Endodermal cell (in vitro differentiated cells): ENCODE results near the gene PRKCA. TPM values are rescaled to one million over a fixed set of nuclear protein-coding genes. Genes with fewer than 3 reads are reported as not detected.

Experiments used
- DNase-seq: peaks from one replicate; pipeline ENCODE4 v3.0.0-alpha.2; 2017
- H3K27ac ChIP-seq: 2 replicates; pipeline ENCODE4 v1.5.1; 2013; ENCODE audit warnings: mild to moderate bottlenecking, low read depth, low read length, moderate library complexity
- H3K27me3 ChIP-seq: 2 replicates; pipeline ENCODE4 v1.6.1; 2013; ENCODE audit warnings: mild to moderate bottlenecking, low read length, moderate library complexity; ENCODE audit not compliant: insufficient read depth, control insufficient read depth, poor library complexity, severe bottlenecking
- H3K36me3 ChIP-seq: 2 replicates; pipeline ENCODE4 v1.7.0; 2013; ENCODE audit warnings: mild to moderate bottlenecking, low read length, moderate library complexity; ENCODE audit not compliant: control insufficient read depth, insufficient read depth
- H3K4me1 ChIP-seq: one replicate; pipeline ENCODE4 v1.7.0; 2013; ENCODE audit warnings: low read length; ENCODE audit not compliant: control insufficient read depth, insufficient read depth
- H3K4me3 ChIP-seq: 2 replicates; pipeline ENCODE4 v1.5.1; 2013; ENCODE audit warnings: mild to moderate bottlenecking, low read length, moderate library complexity
- H3K9ac ChIP-seq: 2 replicates; pipeline ENCODE4 v1.6.1; 2013; ENCODE audit warnings: mild to moderate bottlenecking, low read length, moderate library complexity; ENCODE audit not compliant: poor library complexity, severe bottlenecking; ENCODE audit errors: extremely low read depth
- H3K9me3 ChIP-seq: 2 replicates; pipeline ENCODE4 v1.6.1; 2013; ENCODE audit warnings: mild to moderate bottlenecking, low read length, moderate library complexity; ENCODE audit not compliant: control insufficient read depth
- H3K27ac Mint-ChIP-seq: 2 replicates; pipeline ENCODE4 v1.8.0; 2020; ENCODE audit warnings: mixed read lengths
- H3K27me3 Mint-ChIP-seq: 2 replicates; pipeline ENCODE4 v1.8.0; 2021; ENCODE audit warnings: mild to moderate bottlenecking, mixed read lengths; ENCODE audit not compliant: insufficient read depth
- H3K36me3 Mint-ChIP-seq: 2 replicates; pipeline ENCODE4 v1.8.0; 2020; ENCODE audit warnings: low read depth, mixed read lengths
- H3K4me1 Mint-ChIP-seq: 2 replicates; pipeline ENCODE4 v1.8.0; 2020; ENCODE audit warnings: mixed read lengths
- H3K4me3 Mint-ChIP-seq: 2 replicates; pipeline ENCODE4 v1.8.0; 2020; ENCODE audit warnings: mild to moderate bottlenecking, moderate library complexity, mixed read lengths
- H3K9me3 Mint-ChIP-seq: 2 replicates; pipeline ENCODE4 v1.8.0; 2020; ENCODE audit warnings: mild to moderate bottlenecking, mixed read lengths
- CTCF ChIP-seq: fragments of 200-600 bp; sonication (generic); conservative IDR thresholded peaks from 2 replicates; pipeline ENCODE4 v1.5.0; 2021; ENCODE audit warnings: antibody characterized with exemption, mild to moderate bottlenecking
- WGBS, 2 experiments: methylation state at CpG; one replicate each; pipeline versions ENCODE4 v1.1.5 to v1.1.7; 2013; ENCODE audit warnings: missing lambda C conversion rate in 2 of 2, mixed read lengths in 1 of 2; ENCODE audit not compliant: insufficient coverage in 1 of 2, insufficient read length in 1 of 2; 5-methylcytosine and 5-hydroxymethylcytosine counted together
- total RNA-seq, 2 donors: library from RNA; stranded (reverse); fragmentation: NEBNext Ultra II Directional in 1 of 2; extraction: Animal tissue kit (Norgen Biotek cat#: 25700) in 1 of 2; gene quantifications; 2 replicates in 1 of 2; 3 replicates in 1 of 2; pipeline ENCODE4 v1.2.1, GENCODE V29; 2021

Gene PRKCA
- total RNA-seq, 2 donors from 2014 or later, result 8.7 to 14.6 TPM

DNA sequence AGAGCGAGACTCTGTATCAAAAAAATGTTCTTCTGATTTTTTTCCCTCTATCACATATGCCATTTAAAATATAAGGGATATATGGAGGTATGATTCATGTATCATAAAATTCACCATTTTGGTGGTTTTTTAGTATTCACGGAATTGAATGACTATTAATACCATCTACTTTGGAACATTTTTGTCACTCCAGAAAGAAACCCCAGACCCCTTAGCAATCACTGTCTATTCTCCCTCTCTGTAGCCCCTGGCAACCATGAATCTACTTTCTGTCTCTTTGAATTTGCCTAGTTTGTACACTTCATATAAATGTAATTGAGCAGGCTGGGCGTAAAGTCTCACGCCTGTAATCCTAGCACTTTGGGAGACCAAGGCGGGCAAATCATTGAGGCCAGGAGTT, 75.9 kb downstream of the PRKCA start:
- peaks cover 31% of the 10 kb centered on the region for H3K4me1 Mint-ChIP-seq
- H3K27me3 ChIP-seq, result no peaks in the 10 kb centered on the region
- DNase-seq, result no peak
- H3K9ac ChIP-seq, result no peak overlapping the region
- H3K36me3 Mint-ChIP-seq, result no peaks in the 10 kb centered on the region
- H3K27ac ChIP-seq, result no peak overlapping the region
- H3K36me3 ChIP-seq, result no peaks in the 10 kb centered on the region
- no peak overlapping the region for H3K27ac Mint-ChIP-seq
- TF ChIP-seq CTCF, result no peak
- H3K4me3 Mint-ChIP-seq, result no peak overlapping the region
- H3K4me3 ChIP-seq, result no peak overlapping the region
- 52 to 69% methylated on average over 3 to 4 of the region's 5 CpGs for WGBS, 2 experiments
- no peaks in the 10 kb centered on the region for H3K9me3 Mint-ChIP-seq
- H3K4me1 ChIP-seq, result peaks cover 10% of the 10 kb centered on the region
- H3K27me3 Mint-ChIP-seq, result peaks cover 12% of the 10 kb centered on the region
- no peaks in the 10 kb centered on the region for H3K9me3 ChIP-seq

DNA sequence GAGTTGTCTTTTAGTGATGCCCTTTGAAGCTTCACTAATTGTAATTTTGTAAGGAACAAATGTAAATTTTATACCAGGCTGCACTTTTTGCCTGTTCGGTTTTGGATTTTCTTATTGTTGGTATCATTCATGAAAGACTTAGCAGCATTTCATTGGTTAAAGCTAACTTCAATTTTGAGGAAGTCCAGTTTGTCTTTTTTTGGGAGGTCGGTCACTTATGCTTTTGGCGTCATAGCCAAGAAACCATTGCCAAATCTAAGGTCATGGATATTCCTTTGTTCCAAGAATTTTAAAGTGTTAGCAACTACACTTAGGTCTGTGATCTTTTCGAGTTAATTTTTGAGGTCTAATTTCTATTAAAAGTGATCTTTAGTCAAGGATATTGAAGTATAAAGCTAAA, 77.1 kb downstream of the PRKCA start:
- Mint-ChIP-seq H3K4me3 (no peak overlapping the region), H3K4me1 (peaks cover 19% of the 10 kb centered on the region), H3K9me3 (no peaks in the 10 kb centered on the region), H3K27me3 (peaks cover 9% of the 10 kb centered on the region), H3K36me3 (no peaks in the 10 kb centered on the region), H3K27ac (no peak overlapping the region)
- H3K36me3 ChIP-seq, result no peaks in the 10 kb centered on the region
- WGBS, 2 experiments, result 92 to 97% methylated on average over 3 to 4 of the region's 4 CpGs
- H3K4me1 ChIP-seq, result peaks cover 5% of the 10 kb centered on the region
- TF ChIP-seq CTCF, result no peak
- no peak for DNase-seq
- H3K4me3 ChIP-seq, result no peak overlapping the region
- H3K27me3 ChIP-seq, result no peaks in the 10 kb centered on the region
- no peak overlapping the region for H3K9ac ChIP-seq
- no peaks in the 10 kb centered on the region for H3K9me3 ChIP-seq
- H3K27ac ChIP-seq, result no peak overlapping the region

- Histone ChIP-seq H3K4me1 (peaks cover 5% of the 10 kb centered on the region), H3K27ac (no peak overlapping the region), H3K9ac (no peak overlapping the region), H3K36me3 (no peaks in the 10 kb centered on the region), H3K4me3 (no peak overlapping the region), H3K27me3 (no peaks in the 10 kb centered on the region), H3K9me3 (no peaks in the 10 kb centered on the region)
- DNase-seq, result no peak
- no peaks in the 10 kb centered on the region for H3K36me3 Mint-ChIP-seq
- no peak overlapping the region for H3K4me3 Mint-ChIP-seq
- H3K27me3 Mint-ChIP-seq, result peaks cover 6% of the 10 kb centered on the region
- no peak for TF ChIP-seq CTCF
- no peak overlapping the region for H3K27ac Mint-ChIP-seq
- peaks cover 14% of the 10 kb centered on the region for H3K4me1 Mint-ChIP-seq
- WGBS, 2 experiments, result 91 to 100% methylated on average over 1 of the region's 2 CpGs
- no peaks in the 10 kb centered on the region for H3K9me3 Mint-ChIP-seq
Observed at GRCh38 chr17:66379996-66380395, 77.6 kb downstream of the PRKCA start.
